Measurements from ENCODE around the gene FGF21.
"Not testable (repeated sequence)": the region's sequence is repeated elsewhere in the genome, so short reads cannot be mapped to it uniquely, and the experiment has no call there.

The FGF21 gene

DNA sequence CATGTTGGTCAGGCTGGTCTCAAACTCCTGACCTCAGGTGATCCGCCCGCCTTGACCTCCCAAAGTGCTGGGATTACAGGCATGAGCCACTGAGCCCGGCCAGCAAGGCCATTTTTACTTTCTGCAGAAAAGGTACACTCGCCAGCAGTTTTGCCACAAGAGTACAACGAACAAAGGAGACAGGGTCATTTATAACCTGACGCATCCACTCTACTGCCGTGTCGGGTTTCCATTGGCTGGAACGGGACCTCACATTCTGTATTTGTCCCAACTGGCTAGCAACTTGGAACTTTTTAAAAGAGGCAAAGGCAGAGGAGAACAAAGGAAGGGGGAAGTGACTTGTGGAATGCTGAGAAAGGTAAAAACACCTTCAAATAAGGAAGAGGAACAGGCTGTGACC, 32.0 kb downstream of the FGF21 start:
- H3K27ac Mint-ChIP-seq, result not testable (repeated sequence)

GRCh38 chr19:48793271-48793670, 37.9 kb downstream of the FGF21 start:
- H3K9me3 Mint-ChIP-seq, result no peaks in the 10 kb centered on the region
- DNase-seq (no peak), ATAC-seq (no peak)
- H3K4me1 Mint-ChIP-seq, result peaks cover 16% of the 10 kb centered on the region
- H3K4me3 Mint-ChIP-seq, result no peak overlapping the region
- no peak overlapping the region for H3K27ac Mint-ChIP-seq
- no peaks in the 10 kb centered on the region for H3K27me3 Mint-ChIP-seq

More for the DNA sequence above, 32.0 kb downstream of the FGF21 start:
- DNase-seq, H3K4me3 Mint-ChIP-seq, ATAC-seq, H3K4me1 Mint-ChIP-seq, H3K9me3 Mint-ChIP-seq, H3K27me3 Mint-ChIP-seq: not testable (repeated sequence)

GRCh38 chr19:48794291-48794690, 39.0 kb downstream of the FGF21 start:
- H3K27me3 Mint-ChIP-seq, result no peaks in the 10 kb centered on the region
- no peak overlapping the region for H3K27ac Mint-ChIP-seq
- no peaks in the 10 kb centered on the region for H3K9me3 Mint-ChIP-seq
- H3K4me3 Mint-ChIP-seq, result peak overlapping the region; percentile 91 to 93
- peaks cover 16% of the 10 kb centered on the region for H3K4me1 Mint-ChIP-seq
- ATAC-seq (no peak), DNase-seq (no peak)

DNA sequence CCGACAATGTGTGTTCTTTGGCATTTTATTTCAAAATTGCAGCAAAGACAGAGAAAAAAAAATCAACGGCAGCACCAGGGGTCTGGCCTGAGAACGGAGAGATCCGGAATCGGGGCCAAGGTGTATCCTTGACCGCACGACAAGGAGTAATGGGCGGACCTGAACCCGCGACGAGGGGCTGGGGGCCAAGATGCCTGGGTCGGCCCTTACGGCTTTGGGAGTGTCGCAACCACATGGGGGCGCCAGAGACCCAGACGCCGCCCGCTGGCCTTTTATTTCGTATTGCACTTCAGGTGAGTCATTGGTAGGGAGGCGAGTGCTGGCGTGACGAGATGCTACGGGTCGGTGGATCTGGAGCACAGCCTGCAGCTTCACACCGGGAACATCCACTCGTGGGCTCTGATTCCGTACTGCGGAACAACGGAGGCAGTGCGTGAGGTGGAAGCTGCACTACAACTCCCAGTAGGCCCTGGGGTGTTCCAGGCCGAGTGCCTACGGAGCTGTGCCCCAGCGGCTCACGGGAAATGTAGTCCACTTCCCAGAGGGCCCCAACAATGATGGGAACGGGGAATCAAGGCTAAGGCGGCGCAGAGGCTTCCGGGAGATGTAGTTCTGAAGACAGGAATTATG, 39.8 kb downstream of the FGF21 start:
- ATAC-seq (peak; percentile 98), DNase-seq (peak; percentile 83 to 85)
- H3K27me3 Mint-ChIP-seq, result no peaks in the 10 kb centered on the region
- H3K27ac Mint-ChIP-seq, result peak overlapping the region; percentile 93 to 94
- H3K4me3 Mint-ChIP-seq, result peak overlapping the region; percentile 91 to 93
- no peaks in the 10 kb centered on the region for H3K9me3 Mint-ChIP-seq
- peaks cover 16% of the 10 kb centered on the region for H3K4me1 Mint-ChIP-seq

- no peaks in the 10 kb centered on the region for H3K9me3 Mint-ChIP-seq
- ATAC-seq, result no peak
- H3K27me3 Mint-ChIP-seq, result no peaks in the 10 kb centered on the region
- no peak for DNase-seq
- peaks cover 16% of the 10 kb centered on the region for H3K4me1 Mint-ChIP-seq
- peak overlapping the region; percentile 93 to 94 for H3K27ac Mint-ChIP-seq
- H3K4me3 Mint-ChIP-seq, result peak overlapping the region; percentile 91 to 93
Measured at GRCh38 chr19:48795685-48796070, 40.4 kb downstream of the FGF21 start.

GRCh38 chr19:48796298-48797083, 41.2 kb downstream of the FGF21 start:
- Mint-ChIP-seq H3K4me1 (peaks cover 16% of the 10 kb centered on the region), H3K4me3 (no peak overlapping the region), H3K27me3 (no peaks in the 10 kb centered on the region), H3K9me3 (no peaks in the 10 kb centered on the region), H3K27ac (no peak overlapping the region)
- ATAC-seq (no peak), DNase-seq (no peak)

- Mint-ChIP-seq H3K4me3 (no peak overlapping the region), H3K9me3 (no peaks in the 10 kb centered on the region), H3K27ac (no peak overlapping the region), H3K4me1 (peaks cover 16% of the 10 kb centered on the region), H3K27me3 (no peaks in the 10 kb centered on the region)
- DNase-seq (no peak), ATAC-seq (no peak)
Measured at GRCh38 chr19:48797103-48797502, 41.8 kb downstream of the FGF21 start.

- ATAC-seq, result no peak
- no peaks in the 10 kb centered on the region for H3K9me3 Mint-ChIP-seq
- no peak for DNase-seq
- no peaks in the 10 kb centered on the region for H3K27me3 Mint-ChIP-seq
- H3K27ac Mint-ChIP-seq, result no peak overlapping the region
- H3K4me1 Mint-ChIP-seq, result peaks cover 16% of the 10 kb centered on the region
- no peak overlapping the region for H3K4me3 Mint-ChIP-seq
Measured at GRCh38 chr19:48798937-48799336, 43.6 kb downstream of the FGF21 start.

- H3K4me3 Mint-ChIP-seq, result no peak overlapping the region
- H3K4me1 Mint-ChIP-seq, result peaks cover 12% of the 10 kb centered on the region
- no peaks in the 10 kb centered on the region for H3K9me3 Mint-ChIP-seq
- no peak overlapping the region for H3K27ac Mint-ChIP-seq
- DNase-seq, result no peak
- H3K27me3 Mint-ChIP-seq, result no peaks in the 10 kb centered on the region
- ATAC-seq, result no peak
Measured at GRCh38 chr19:48799358-48800300, 44.3 kb downstream of the FGF21 start.

DNA sequence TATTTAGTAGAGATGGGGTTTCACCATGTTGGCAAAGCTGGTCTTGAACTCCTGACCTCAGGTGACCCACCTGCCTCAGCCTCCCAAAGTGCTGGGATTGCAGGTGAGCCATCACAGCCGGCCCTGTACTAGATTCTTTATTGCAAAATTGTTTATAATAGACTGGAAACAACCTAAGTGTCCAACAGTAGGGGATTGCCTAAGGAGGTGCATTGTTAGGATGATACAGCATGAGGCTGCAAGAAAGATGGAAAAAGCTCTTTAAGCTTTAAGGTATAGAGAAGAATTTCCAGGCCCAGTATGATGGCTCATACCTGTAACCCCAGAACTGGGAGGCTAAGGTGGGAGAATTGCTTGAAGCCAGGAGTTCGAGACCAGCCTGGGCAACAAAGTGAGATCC, 47.3 kb downstream of the FGF21 start:
- no peaks in the 10 kb centered on the region for H3K9me3 Mint-ChIP-seq

DNA sequence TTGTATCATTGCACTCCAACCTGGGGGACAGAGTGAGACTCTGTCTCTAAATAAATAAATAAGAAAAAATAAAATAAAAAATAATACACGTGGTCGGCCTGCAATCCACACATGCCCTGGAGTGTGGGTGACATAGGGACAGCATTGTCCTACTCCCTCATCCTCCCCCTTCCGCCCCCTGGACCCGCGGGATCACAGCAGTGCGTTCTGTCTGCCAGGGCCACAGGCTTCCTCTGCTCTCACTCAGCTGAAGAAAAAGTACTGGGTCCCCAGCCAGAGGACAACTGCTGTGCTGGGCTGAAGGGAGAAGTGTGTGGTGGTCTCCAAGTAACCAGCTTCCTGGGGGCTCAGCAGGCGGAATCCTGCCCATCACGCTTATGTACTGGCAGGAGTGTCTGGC, 49.2 kb downstream of the FGF21 start:
- ATAC-seq (no peak), DNase-seq (no peak)
- no peak overlapping the region for H3K27ac Mint-ChIP-seq
- H3K27me3 Mint-ChIP-seq, result no peaks in the 10 kb centered on the region
- H3K9me3 Mint-ChIP-seq, result no peaks in the 10 kb centered on the region
- H3K4me1 Mint-ChIP-seq, result peaks cover 33% of the 10 kb centered on the region
- H3K4me3 Mint-ChIP-seq, result no peak overlapping the region

More for the DNA sequence above, 47.3 kb downstream of the FGF21 start:
- Mint-ChIP-seq H3K27ac (no peak overlapping the region), H3K4me1 (peaks cover 17% of the 10 kb centered on the region), H3K4me3 (no peak overlapping the region), H3K27me3 (no peaks in the 10 kb centered on the region)
- ATAC-seq (no peak), DNase-seq (no peak)

DNA sequence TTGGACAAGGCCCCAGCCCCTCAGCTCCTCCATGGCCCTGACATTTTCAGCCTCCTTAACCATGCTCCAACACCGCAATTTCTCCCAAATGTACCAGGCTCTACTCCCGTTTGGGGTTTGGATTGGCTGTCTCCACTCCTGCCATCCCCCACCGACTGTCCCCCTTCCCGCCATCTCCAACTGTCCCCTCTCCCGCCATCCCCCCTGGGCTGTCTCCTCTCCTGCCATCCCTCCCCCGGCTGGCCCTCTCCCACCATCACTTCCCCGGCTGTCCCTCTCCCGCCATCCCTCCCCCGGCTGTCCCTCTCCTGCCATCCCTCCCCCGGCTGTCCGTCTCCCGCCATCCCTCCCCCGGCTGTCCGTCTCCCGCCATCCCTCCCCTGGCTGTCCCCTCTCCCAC, 50.1 kb downstream of the FGF21 start:
- ATAC-seq (no peak), DNase-seq (no peak)
- Mint-ChIP-seq H3K4me3 (no peak overlapping the region), H3K27me3 (no peaks in the 10 kb centered on the region), H3K9me3 (no peaks in the 10 kb centered on the region), H3K27ac (no peak overlapping the region), H3K4me1 (peaks cover 43% of the 10 kb centered on the region)

DNA sequence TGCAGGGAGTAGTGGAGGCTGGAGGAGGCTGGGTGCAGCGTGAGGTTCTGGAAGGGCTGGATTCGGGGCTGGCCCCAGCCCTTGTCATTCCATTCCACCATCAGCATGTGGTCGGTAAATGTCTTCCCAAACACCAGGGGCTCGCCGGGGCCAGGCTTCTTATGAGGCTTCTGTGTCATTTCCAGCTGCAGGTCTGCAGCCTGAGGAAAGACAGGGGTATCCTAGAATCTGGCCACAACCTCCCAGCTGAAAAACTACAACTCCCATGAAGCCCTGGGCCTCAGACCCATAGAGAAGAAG, 51.1 kb downstream of the FGF21 start:
- H3K4me3 Mint-ChIP-seq, result no peak overlapping the region
- H3K27ac Mint-ChIP-seq, result no peak overlapping the region
- DNase-seq, result peak; percentile 31 to 33
- H3K27me3 Mint-ChIP-seq, result no peaks in the 10 kb centered on the region
- ATAC-seq, result no peak
- H3K4me1 Mint-ChIP-seq, result peaks cover 45% of the 10 kb centered on the region
- H3K9me3 Mint-ChIP-seq, result no peaks in the 10 kb centered on the region

DNA sequence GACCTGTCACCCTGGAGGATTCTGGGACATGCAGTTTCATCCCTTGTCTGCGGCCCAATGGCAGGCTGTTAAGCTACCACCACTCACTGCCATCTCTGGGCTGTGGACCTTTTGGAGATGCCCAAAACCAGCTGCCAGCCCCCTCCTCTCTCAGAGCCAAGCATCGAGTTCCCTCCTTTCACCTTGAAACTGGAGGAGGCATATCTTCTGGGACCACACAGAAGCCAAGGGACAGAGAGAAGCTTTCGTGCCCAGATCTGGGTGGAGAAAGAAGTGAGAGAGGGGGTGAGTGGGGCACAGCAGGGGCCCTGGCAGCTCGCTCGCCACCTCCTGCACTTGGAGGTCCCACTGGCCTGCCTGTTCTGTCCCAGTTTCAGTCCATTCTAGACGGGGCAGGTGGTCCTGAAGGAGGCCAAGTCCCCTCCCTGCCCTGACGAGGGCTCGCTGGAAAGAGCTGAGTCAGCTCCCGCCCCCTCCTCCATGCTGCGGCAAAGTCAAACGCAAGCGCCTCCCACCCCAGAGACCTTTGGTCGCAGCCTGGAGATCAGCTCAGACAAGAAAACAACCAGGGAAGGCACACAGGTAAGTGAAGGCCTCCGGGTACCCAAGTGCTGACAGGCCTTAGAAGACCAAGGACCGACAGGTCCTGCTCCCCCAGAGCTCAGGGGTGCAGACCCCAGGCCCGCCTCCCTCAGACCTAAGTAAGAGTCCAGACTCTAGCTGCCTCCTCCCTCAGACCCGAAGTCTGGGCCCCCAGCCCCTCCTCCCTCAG, 51.7 kb downstream of the FGF21 start:
- H3K27me3 Mint-ChIP-seq, result no peaks in the 10 kb centered on the region
- H3K4me3 Mint-ChIP-seq, result no peak overlapping the region
- ATAC-seq (no peak), DNase-seq (no peak)
- no peak overlapping the region for H3K27ac Mint-ChIP-seq
- H3K9me3 Mint-ChIP-seq, result no peaks in the 10 kb centered on the region
- H3K4me1 Mint-ChIP-seq, result peaks cover 46% of the 10 kb centered on the region

- no peak overlapping the region for H3K4me3 Mint-ChIP-seq
- no peak for ATAC-seq
- H3K27ac Mint-ChIP-seq, result peak overlapping the region in 1 of 2 donors; percentile 31
Measured at GRCh38 chr19:48807590-48808308, 52.4 kb downstream of the FGF21 start.

More at GRCh38 chr19:48807590-48808308, 52.4 kb downstream of the FGF21 start:
- H3K27me3 Mint-ChIP-seq, result no peaks in the 10 kb centered on the region
- no peak for DNase-seq
- no peaks in the 10 kb centered on the region for H3K9me3 Mint-ChIP-seq
- peaks cover 54% of the 10 kb centered on the region for H3K4me1 Mint-ChIP-seq

Measured in stimulated activated naive CD8-positive, alpha-beta T cell treated with anti-CD3 and anti-CD28 coated beads, Interleukin-15, amount 100 ng/mL, for 72 hours (primary cell).